HG02840 (cell line): ENCODE results near the gene PCDH9.
"Not testable (repeated sequence)": the region's sequence is repeated elsewhere in the genome, so short reads cannot be mapped to it uniquely, and the experiment has no call there.

Experiments
- ATAC-seq: cut with Tn5 transposase; IDR thresholded peaks from one replicate; pipeline ENCODE4 v1.9.1; 2021; ENCODE audit warnings: mild to moderate bottlenecking, moderate library complexity, moderate number of reproducible peaks; ENCODE audit not compliant: unreplicated experiment, low FRiP score

PCDH9 gene

DNA sequence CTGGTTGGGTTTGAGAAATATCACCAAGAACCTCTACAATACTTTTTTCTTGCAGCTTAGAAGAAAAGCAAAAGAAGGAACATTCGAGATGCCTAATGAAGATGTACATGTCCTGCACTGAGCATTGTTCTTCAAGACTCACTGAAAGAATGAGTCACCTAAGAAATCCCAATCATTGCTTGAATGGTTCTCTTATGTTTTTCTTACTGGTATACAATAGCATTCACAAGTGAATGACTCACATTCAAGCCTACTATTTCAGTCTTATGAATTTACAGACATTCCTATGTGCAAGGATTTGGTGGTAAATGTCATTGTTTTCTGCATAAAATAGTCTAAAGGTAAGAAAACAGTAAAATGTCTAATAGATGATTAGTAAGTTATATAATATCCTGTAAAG lies 594.6 kb downstream of the PCDH9 start:
- ATAC-seq = no peak

DNA sequence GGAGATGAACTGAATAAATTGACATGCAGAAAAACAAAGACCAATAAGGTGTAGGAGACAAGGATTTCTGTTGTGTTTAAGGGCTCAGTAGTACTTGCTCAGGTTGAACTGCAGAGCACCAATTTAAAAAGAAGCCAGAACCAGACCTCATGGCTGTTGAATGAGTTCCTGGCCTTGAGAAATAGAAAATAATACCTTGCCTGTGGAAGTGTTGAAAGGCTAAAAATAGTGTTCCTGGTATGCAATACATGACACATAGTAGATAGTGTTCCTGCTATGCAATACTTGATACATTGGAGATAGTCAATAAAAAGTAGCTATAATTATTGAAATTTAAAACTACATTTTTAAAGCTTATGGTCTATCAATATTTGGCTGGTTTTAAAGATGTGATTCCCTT lies 595.8 kb downstream of the PCDH9 start:
- ATAC-seq = no peak

DNA sequence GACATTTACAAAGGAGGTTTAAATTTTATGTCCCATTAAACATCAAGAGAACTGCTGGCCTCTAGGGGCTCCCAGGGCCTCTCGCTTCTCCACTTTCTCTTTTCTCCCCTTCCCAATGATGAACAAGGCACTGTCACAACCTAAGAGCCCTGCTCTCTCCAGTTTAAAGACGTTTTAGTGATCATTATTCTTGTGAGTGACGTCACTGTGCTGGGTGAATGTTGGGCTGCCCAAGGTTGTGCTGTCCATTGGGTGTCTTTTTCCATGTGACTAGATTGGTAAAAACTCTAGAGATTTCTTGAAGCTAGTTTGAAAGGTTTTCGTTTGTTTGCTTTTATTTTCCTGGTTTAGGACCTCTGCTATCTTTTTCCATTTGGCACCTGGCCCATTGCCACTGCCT lies 602.6 kb downstream of the PCDH9 start:
- no peak for ATAC-seq

DNA sequence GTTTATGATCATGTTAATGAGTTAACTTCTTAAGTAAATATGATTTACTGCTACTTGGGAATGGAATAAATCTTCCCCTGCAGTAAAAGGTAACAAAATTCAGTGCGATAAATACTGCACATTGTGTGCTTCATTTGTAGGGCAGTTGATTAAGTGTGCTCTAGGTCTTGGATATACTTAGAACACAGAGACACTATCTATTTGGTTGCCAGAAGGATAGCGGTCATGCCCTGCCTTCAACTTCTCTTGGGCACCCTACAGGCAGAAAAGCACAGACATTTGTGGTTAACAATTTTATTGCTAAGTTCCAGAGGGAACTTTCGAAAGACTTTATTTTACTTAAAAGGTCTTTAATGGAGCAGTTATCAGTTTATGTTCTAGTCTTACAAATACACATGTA lies 605.8 kb downstream of the PCDH9 start:
- ATAC-seq = no peak

DNA sequence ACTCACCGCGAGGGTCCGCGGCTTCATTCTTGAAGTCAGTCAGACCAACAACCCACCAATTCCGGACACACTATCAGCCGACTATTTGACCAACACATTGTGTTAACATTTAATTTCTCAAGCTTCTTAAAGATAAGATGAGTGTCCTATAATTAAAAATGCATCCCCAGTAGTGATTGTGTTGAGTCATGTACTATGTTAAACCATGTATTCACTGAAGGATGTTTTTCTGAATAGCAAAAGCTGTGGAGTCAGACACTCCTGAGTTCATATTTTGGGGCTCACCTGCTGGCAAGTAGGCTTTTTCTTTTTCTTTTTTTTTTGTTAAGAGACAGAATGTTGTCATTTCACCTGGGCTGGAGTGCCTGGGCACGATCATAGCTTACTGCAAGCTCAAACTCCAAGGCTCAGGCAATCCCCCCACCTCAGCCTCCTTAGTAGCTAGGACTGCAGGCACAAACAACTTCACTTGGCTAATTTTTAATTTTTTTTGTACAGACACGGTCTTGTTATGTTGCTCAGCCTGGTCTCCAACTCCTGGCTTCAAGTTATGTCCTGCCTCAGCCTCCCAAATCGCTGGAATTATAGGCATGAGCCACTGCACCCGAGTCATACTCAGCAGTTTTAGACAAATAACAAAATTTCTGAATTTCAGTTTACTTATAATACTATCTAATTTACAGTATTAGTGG lies 606.9 kb downstream of the PCDH9 start:
- no peak for ATAC-seq

DNA sequence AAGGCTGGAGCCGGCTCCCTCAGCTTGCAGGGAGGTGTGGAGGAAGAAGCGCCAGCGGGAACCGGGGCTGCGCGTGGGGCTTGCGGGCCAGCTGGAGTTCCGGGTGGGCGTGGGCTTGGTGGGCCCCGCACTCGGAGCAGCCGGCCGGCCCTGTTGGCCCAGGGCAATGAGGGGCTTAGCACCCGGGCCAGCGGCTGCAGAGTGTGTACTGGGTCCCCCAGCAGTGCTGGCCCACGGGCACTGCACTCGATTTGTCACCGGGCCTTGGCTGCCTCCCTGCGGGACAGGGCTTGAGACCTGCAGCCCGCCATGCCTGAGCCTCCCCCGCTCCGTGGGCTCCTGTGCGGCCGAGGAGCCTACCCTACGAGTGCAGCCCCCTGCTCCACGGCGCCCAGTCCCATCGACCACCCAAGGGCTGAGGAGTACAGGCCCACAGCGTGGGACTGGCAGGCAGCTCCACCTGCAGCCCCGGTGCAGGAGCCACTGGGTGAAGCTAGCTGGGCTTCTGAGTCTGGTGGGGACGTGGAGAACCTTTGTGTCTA lies 608.2 kb downstream of the PCDH9 start:
- not testable (repeated sequence) for ATAC-seq

DNA sequence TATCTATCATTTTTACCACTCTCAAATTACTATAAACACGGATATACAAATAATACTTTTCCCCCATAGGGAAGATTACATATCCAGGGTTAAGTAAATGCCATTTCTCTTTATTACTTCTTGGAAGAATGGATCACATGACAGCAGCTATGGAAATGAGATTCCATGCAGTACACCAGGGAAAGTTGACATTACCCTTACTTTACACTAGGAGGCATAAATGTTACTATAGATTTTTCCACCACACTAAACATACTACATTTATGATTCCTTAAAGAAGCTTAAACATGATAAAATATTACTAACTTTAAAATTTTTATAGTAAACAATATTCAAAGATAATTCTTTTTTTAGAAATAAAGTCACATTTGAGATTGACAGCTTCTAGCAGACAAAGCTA lies 611.4 kb downstream of the PCDH9 start:
- ATAC-seq = no peak

DNA sequence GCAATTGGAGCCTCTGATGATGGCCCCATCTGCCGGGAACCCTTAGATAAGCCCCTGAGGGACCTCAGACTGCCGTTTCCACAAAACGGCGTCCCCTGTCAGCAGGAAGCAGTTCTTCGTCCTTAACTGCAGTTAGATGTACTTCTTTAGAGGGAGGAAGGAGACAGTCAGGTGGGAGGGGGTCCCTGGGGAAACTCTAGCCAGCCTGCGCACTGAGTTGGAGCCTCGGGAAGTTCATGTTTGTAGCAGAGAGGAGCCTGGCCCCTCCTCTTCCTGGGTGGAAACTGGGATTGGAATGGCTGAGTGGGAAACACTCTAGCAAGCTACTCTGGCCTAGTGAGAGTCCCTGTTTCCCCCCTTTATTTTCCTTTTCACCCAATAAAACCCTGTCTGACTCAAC lies 612.4 kb downstream of the PCDH9 start:
- no peak for ATAC-seq

DNA sequence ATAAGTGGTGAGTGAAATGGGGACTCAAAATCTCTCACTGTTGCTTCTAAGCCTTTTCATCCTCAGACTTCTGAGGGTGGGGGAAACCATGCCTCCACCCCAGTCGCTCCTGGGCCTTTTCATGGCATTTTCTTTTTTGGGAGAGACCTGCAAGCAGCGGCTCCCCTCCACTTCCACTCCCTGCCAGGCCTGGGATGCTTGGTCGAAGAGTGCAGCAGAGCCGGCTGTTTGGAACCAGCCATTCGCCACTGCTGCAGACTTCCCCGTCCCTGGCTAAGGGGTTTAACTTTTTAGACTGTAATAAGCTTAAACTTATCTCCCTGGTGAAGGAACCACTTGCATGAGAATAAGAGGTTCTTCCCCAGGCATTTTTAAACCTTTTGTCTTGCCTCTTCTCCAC lies 617.2 kb downstream of the PCDH9 start:
- no peak for ATAC-seq

DNA sequence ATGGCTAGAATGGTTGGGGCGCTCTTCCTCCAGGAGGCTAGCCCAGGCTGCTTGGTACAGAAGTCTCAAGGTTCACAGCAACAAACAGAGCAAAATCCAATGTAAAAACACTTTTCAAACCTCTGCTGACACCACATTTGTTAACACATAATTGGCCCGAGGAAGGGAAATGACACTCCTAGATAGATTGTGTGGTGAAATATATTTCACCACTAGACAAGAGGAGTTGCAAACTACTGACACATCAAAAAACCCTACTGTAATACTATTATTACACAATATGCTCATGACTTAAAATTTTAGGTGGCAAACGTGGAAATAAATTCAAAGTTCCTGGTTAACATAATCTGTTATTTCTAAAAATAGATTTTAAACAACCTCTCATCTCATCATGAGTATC lies 643.6 kb downstream of the PCDH9 start:
- ATAC-seq = no peak

DNA sequence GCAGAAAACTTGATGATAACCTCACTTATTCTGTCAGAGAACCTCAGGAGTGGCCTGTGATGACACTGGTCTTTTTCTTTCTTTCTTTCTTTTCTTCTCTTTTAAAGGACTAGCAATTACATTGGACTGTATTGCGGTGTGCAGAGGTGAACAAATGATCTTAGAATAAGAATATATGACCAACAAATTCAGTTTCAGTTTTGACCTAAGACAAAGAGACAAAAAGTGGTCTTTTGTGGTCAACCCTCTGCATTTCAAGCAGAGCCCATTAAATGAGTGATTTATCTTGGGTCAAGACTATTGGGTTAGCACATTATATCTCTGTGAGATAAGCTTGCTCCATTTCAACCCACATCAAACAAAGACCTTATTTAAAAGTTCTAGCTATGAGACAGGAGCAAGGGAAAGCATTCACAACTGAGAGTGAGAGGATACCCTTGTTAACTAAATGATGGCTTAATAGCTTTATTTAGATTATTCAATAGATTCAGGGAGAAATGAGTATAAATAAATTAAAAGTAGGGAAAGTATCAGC lies 644.4 kb downstream of the PCDH9 start:
- ATAC-seq = no peak

DNA sequence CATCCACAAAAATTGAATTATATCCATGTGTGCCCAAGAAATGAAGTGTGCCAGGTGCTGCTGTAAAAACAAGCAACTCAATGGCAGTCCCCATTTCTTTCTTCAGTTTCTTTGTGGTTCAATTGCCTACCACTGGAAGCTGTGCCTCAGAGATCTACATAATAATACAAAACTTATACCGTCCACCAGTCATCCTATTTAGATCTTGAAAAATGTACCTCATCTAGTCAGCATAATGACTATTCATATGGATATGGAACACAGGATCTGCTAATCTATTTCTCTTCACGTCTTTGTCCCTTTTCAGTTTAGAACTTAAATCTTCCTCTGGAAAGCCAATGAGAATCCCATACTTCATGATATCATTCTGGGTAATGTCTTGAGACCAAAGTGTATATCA lies 648.5 kb downstream of the PCDH9 start:
- ATAC-seq = no peak

DNA sequence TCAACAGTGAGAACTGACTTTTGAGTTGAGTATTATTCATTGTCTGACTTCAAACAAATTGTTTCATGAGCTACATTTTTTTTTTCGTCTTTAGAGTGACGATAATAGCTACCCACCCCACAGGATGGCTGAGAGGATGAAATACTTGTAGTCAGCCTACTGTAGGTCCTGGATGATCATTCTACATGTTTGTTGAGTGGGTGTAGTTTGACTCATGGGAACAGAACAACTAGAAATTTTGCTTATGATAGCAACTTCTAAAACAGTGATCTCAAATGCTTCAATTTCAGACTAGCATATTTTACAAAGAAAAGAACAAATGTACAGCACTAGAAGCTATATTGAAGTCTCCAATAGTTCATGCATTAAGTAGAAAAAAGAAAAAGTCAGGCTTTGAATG lies 651.8 kb downstream of the PCDH9 start:
- no peak for ATAC-seq

DNA sequence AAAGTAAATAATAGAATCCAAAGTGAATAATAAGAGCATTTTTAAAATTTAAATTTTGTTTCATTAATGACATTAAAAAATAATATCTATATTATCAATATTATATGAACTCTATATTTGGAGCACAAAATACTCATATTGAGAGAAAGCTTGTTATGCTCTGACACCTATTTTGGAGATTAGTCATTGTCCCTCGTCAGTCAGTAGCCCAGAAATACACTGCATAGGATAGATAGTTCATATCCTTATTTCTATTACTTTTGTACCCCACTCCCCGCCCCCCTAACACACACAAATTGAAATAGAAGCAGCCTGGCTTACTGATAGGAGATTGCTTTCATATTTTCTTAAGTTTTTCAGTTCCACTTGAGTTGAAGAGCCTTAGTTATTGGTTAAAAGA lies 652.8 kb downstream of the PCDH9 start:
- no peak for ATAC-seq

DNA sequence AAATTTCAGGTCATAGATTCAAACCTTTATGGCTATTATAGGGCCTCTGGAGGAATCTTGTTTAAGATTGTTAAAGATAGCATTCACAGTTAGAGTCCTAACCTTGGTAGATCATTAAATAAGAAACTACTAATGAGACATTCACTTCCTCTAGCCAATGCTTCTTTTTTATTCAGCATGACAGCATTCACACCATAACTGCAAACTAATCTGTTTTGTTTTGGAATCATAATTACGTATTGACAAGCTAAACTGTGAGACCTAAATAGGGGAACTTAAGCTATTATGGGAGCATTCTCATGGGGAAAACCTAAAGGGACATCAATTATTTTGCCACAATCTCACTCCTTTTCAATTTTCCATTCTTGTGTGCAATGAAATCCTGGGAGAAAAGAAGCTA lies 653.8 kb downstream of the PCDH9 start:
- no peak for ATAC-seq

DNA sequence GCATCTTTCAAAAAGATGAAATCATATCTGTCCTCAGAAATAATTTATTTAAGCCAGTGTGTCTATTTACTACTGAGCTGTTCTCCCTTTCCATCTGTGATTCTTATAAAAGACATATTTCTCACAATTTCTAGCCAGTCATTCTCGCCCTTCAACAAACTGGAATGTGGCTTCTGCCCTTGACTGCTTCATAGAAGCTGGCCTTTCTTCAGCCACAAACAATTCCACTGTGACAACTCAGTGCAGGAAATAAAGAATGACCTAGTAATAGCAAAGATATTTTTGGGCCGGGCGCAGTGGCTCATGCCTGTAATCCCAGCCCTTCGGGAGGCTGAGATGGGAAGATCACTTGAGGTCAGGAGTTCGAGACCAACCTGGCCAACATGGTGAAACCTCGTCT lies 655.5 kb downstream of the PCDH9 start:
- ATAC-seq = no peak

DNA sequence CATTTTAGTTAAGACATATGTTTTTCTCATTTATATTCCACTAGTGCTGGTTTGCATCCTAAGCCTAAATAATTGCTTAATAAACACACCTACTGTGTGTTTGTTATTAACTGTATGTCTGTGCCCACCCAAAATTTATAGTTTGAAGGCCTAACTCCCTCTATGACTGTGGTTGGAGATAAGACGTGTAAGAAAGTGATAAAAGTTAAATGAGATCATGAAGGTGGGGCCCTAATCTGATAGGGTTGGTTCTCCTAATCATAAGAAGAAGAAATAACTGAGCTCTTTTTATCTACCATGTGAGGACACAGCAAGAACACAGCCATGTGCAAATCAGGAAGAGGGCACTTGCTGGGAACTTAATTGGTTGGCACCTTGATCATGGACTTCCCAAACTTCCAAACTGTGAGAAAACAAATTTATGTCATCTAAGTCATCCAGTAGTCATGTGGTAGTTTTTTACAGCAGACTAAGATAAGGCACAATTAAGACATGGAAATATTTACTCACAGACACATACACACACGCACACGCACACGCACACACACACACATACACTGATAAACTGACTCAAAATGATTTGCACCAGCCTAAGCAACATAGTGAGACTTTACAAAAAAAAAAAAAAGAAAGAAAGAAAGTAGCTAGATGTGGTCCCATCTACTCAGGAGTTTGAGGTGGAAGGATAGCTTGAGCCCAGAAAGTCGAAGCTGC lies 662.1 kb downstream of the PCDH9 start:
- ATAC-seq = no peak

DNA sequence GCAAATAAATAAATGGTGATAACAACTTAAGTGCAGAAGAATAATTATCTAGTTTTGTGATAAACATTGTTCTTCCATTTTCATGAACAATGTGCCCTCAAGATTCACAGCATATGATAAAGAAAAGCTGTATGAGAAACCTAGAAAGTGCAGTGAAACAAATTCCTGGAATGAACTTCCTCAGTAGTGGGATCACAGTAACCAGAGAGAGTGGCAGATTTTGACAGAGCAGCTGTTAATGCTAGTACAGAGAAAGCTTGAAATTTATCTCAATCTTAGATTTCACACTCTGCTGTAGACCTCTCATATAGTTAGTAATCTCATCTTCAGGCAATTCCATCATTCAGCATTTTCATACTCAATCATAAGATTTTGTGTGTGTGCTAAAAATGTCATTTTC lies 664.9 kb downstream of the PCDH9 start:
- ATAC-seq = no peak

DNA sequence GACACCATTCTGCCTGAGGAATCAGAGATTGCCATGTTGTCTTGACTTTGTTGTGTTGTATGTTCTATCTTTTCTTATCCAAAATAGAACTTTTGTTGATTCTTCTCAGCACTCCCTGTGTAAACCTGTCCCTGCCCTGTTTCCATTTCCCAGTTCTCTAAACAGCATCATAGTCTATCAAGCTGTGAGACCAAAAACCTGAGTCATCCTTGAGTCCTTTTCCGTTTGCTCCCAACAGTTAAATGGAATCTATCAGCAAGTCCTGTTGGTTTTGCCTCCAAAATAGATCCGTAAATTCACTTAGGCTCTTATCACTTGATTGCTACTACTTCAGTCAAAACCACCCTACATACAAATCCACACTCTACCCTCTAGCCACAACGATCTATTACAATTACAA lies 667.1 kb downstream of the PCDH9 start:
- no peak for ATAC-seq

DNA sequence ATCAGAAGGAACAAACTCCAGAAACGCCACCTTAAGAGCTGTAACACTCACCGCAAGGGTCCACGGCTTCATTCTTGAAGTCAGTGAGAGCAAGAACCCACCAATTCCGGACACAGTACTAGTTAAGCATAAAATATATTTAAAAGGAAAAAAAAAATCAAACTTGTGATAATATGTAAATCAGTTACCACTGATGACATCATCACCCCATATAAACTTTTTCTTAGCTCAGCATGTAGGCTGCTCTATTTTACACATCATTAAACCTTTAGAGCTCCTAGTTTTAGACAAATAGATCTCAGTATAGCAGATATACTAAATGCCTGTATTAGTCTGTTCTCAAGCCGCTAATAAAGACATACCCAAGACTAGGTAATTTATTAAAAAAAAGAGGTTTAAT lies 668.1 kb downstream of the PCDH9 start:
- no peak for ATAC-seq

DNA sequence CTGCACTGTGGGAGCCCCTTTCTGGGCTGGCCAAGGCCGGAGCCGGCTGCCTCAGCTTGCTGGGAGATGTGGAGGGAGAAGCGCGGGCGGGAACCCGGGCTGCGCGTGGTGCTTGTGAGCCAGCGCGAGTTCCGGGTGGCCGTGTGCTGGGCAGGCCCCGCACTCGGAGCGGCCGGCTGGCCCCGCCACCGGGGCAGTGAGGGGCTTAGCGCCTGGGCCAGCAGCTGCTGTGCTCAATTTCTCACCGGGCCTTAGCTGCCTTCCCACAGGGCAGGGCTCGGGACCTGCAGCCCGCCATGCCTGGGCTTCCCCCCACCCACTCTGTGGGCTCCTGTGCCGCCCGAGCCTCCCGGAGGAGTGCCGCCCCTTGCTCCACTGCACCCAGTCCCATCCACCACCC lies 669.1 kb downstream of the PCDH9 start:
- no peak for ATAC-seq

DNA sequence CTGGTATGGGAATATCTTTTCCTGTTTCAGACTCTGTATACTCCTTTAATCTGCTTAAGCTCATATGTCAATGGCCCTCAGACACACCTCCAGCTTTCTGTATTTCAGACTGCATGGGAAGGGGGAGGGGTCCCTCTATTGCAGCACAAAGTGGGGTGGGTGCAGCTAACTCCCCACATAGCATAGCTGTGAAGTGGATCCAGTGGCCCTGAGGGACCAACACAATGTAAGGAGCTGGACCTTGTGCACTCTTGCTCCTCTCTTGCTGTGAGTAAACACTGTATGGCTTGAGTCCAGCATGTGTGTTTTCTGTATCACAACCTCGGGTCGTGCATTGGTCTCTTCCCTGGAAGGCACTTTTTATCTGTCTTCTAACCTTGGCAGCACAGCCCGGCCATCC lies 669.9 kb downstream of the PCDH9 start:
- ATAC-seq = no peak
